GM21619 (cell line): ENCODE data around the gene ELMO3.

Experiments
- ATAC-seq: cut with Tn5 transposase; IDR thresholded peaks from one replicate; pipeline ENCODE4 v1.9.1; 2021; ENCODE audit not compliant: unreplicated experiment

ELMO3 gene

DNA sequence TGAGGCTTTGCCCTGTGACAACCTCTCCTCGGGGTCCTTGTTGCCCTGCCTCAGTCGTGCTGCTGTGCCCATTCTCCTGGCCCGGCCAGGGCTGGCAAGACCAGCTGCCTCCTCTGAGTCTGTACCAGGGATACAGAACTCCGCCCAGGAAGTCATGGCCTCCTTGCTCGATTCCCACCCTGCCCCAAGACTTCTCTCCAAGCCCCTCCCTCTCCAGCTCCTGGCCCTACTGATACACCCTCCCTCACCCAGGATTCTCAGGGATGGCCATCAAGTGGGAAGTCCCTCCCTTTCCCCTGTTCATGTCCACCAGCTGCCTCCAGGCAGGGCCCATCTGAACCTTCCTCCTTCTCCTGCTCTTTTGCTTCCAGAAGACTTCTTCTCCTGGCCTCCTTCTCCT, 16.8 kb downstream of the ELMO3 start:
- ATAC-seq = no peak

DNA sequence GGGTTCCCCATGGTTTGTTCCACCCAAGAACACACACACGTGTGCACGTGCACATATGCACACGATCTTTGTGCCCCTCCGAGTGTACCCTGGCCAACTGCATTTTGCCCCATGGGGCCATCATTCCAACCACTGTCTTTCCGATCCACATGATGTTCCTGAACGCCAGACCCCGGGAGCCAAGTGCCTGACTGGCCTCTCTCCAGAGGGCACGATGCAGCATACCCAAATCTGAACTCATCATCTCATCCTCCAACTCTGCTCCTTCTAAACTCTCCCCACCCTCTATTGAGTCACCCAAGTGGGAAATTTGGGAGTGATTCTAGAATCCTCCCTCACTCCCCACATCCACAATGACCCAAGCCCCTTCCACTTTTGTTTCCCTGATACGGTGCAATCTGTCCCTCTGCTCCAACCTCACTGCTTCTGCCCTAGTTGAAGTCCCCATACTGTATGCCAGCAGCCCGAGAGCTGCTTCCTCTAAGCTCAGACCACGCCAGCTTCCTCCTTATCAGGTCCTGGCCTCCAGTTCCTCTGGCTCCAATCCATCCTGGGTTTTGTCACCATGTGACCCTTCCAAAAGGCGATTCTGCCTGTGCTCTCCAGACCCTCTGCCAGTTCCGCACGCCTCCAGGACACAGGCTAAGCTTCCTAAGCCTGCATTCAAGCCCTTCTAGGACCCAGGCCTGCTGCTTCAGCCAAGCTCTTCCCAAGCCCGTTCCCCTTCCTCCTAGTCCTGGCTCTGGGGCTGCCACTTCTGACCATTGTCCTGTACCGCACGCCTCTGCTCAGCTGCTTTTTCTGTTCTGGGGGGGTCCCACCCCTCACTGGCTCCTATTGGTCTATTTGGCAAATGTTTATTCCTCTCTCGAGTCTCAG, 17.9 kb downstream of the ELMO3 start:
- no peak for ATAC-seq

DNA sequence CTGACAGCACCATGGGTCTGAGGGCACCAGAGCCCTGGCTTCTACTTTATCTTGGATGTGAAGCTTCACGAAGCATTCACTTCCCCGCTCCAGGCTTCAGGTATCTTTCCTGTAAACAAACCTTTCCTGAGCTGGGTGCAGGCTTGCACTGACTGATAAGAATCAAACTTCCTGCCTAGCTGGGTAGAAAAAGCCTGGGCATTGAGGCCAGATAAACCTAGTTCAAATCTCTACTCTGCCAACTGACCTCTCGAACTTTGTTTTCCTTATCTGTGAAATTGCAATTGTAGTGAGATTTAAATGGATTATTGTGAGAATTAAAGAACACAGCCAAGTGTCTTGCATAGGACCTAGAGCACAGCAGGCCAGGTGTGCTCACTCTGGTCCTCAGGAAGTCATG, 25.1 kb downstream of the ELMO3 start:
- ATAC-seq = no peak

DNA sequence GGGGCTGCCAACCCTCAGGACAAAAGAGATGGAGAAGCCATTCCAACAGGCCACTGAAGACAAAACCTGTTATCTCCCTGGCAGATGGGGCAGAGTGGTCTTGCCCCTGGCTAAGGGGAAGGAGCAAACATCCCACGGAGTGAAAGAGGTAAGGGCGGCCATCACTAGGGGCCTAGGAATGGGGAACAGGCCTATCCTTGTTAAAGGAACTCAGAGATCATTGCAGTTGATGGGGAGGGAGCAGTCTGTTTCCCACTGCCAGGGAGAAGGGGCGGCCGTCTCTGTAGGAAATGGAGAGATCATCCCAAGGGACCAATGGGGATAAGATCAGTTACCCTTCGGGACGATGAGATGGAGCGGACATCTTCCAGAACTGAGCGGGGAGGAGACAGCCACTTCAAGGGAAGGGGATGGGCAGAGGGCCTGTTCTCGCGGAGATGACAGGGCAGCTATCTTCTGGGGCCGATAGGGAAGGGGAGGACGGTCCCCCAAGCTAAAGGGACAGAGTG, 27.4 kb downstream of the ELMO3 start:
- no peak for ATAC-seq

DNA sequence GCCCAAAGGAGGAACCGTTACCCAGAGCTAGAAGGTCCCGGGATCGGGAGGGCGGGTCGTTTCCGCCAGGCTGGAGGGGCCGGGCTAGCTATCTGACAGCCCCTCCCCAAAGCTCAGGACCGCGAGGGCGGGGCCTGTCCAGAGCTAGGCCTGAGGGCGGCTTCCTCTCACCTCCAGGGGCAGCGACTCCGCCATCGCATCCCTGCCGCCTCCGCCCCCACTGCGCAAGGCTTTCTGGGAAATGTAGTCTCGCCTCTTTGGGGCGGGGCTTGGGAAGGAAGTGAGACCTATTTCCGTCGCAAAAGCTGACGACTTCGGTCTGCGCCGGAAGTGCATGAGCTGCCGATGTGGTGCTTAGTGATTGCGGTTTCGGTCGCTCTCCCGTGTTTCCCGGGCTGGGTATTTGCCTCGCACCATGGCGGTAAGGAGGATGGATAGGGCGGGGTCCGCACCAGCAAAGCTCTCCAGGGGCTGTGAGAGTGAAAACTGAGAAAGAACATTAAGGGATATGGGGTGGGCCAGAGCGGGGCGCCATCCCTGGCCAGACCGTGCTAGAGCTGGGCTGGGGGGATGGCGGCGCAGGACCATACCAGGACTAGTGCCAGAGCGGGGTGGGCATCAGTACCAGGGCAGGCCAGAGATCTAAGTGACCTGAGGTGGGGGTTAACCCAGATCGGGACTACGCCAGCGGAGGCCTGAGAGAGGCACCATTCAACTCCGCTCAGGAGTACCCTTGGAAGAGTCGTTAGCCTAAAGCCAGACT, 28.1 kb downstream of the ELMO3 start, which contains the start of gene TMEM208:
TSS of gene TMEM208 (plus strand) at position 327 of the 763 bp plus-strand sequence. CDS start at position 416, 89 bp downstream.
- ATAC-seq = peak; percentile 95

DNA sequence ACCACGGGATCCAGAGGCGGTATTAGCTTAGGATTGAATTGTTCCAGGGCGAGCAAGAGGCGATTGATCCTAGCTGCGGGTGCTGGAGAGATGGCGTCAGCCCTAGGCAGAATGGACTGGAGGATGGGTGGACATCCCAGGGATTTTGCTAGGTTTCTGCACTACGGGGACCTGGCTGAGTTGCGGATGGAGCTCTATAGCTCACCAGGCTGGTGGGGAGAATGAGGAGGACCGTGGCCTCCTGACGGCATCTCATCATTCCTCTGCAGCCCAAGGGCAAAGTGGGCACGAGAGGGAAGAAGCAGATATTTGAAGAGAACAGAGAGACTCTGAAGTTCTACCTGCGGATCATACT, 28.6 kb downstream of the ELMO3 start:
- no peak for ATAC-seq

DNA sequence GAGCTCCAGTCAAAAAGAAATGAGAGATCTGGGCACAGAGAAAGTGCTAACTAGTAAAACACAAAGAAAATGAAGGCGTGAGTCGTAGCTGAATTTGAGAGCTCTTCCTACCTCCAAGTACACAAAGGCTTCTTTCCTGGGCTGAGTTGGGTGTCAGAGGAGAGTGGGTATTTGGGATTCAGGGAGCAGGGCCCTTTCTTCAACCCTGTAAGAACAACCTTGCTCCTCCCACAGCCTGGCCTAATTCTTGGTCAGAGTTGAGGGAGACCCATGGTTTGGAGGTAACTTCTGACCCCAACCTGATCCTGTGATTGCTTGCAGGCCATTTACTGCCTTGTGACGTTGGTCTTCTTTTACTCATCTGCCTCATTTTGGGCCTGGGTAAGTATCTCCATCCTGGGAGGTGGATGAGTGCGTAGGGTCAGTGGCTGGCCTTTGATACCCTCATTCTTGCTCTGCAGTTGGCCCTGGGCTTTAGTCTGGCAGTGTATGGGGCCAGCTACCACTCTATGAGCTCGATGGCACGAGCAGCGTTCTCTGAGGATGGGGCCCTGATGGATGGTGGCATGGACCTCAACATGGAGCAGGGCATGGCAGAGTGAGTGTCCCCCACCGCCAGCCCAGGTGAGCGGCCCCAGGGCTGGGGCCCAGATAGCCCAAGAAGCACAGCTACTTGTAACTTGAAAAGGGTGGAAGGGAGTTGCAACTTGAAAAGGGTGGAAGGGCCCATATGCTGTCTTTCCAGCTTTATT, 29.3 kb downstream of the ELMO3 start:
- no peak for ATAC-seq

DNA sequence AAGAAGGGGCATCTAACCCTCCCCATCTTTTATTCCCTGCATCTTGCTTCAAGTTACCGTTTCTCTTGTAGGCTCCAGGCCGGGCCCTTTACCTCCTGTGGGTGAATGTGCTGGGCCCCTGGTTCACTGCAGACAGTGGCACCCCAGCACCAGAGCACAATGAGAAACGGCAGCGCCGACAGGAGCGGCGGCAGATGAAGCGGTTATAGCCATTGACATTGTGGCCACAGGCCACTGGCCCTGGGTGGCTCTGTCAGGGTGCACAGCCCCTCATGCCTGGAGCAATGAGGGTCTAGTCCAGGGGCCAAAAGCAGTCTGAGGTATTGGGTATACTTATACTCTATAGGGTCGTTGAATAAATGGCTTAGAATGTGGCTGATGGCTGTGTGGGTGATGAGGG, 30.0 kb downstream of the ELMO3 start:
- ATAC-seq = no peak

DNA sequence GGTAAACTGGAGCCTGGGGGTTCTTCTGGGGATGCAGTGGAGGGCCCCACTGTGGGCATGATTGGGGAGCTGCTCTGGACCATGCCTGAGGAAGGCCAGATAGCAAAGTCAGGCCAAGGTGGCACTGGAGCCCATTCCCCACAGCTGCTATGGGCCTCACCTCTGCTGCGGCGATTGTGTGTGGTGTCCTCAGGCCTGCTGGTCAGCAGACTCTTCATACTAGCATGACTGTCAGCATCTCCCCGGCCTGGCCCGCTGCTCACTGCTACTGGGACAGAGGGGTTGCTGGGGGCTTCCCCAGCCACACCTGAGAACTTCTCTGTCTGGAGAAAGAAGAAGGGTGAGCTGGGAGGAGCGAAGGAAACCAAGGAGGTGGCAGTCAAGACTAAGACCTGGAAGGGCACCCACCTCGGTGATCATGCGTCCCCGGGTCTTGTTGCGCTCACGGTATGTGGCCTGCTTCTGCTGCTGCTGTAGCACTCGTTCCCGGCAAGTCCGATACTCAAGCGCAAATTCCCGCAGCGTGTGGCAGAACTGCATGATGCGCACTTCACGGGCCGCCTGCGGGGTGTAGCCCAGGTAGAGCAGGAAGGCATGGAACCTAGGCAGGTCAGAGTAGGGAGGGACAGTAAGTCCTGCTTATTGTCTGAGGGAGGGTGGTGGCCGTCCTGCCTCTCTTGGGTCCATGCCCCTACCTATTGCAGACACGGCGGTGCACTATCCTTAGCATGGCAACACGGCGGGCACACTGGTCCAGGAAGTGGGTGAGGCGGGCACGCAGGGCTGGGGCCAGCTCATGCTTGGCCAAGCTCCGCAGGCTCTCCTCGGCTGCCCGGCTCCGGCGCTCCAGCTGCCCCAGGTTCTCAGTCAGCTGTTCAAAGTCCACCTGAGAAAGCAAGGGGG, 31.2 kb downstream of the ELMO3 start:
- ATAC-seq = no peak

DNA sequence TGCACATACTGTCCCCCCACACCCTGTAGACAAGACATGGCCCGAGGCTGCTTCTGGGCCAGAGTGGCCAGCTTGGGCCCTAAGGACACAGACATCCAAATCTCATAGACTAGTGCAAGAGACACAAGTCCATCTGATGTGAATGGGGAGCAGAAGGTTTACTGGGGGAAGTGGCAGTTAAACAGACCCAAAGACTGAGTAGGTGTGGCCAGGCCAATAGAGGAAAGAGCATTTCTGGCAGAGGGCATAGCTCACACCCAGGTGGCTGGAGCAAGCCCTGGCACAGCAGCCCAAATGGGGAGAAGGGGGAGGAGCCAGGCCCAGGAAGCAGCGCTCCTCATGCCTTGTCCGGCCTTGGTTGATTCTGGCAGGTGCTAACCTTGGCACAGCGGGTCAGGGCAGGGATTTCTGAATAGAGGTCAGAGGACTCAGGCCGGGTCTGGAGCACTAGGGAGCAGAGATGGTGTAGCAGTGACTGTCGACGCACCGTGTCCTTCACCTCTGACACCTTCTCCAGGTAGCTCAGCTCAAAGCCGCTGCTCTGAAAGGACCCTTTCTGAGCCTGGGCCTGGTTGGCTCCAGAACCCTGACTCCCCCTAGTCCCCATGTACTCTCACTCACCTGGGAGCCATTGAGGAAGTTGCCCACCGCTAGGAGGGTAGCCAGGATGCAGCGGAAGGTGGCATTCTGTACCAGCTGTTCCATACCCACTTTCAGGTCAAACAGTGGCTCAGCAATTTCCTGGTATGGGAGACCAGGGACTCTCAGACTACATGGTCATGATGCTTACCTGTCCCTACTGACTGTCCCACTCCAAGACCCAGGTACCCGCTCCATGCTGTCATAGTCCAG, 32.1 kb downstream of the ELMO3 start:
- ATAC-seq = no peak

DNA sequence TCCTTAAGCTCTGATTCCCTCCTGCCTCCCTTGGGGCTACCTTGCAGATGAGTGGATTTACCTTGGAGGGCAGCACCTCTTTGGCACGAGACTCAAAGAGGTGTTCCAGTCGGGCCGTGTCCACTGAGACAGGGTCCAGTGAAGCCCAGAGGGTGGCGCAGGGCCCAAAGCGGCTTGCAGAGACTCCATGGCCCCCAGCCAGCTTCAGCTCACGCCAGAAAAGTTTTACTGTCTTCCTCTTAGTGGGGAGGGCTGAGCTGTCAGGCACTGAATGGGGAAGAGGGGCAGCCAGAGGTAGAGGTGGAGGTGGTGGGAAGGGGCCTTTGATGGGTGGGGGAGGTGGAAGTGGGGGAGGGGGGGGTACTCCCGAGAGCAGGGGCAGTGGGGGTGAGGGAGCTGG, 34.7 kb downstream of the ELMO3 start:
- ATAC-seq = no peak

DNA sequence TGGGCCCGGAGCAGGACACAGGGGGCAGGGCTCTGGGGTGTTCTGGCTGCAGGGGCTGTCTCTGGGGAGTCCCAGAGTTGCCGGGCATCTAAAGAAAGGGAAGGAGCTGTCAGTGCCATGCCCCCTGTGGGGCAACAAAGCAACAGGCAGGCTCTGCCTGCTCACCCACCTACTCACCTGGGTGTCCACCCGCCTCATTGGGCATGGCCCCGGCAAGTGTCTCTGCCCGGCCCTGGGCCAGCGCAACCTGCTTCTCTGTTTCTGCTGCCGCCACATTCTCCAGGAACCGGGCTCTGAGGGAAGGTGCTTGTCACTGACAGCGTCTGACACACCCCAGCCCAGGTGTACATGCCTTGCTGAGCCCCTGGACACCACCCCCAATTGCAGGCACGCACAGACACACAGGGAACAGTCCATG, 35.3 kb downstream of the ELMO3 start:
- ATAC-seq = no peak

DNA sequence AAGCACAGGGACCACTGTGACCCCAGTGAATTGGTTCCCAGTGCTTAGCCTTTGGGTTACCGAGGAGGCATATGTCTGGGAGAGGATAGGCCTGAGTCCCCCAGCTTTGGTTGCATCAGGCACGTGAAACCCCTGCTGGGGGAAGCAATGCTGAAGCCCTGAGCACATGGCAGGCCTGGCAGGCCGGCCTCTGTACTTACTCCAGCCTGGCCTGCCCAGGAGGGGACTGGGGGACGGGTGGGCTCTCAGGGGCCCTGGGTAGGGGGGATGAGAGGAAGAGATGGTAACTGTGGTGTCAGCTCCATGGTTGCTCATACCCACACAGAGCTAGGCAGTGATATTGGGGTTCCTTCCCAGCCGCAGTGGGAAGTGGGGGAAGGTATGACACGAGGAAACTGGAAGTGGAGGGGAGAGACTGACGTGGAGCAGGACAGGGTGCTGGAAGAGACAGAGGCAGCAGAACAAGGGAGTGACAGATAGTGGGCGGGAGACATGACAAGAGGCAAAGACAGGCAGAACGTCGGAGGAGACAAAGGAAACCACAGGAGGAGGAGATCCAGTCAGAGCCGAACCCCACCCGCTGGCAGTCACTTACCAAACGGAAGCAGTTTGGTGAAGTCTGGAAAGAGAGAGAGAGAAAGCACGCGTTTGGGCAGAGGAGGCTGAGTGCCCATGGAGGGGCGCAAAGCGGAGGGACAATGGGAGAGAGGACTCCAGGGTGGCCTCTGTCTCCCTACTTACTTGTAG, 37.1 kb downstream of the ELMO3 start:
- ATAC-seq = no peak

DNA sequence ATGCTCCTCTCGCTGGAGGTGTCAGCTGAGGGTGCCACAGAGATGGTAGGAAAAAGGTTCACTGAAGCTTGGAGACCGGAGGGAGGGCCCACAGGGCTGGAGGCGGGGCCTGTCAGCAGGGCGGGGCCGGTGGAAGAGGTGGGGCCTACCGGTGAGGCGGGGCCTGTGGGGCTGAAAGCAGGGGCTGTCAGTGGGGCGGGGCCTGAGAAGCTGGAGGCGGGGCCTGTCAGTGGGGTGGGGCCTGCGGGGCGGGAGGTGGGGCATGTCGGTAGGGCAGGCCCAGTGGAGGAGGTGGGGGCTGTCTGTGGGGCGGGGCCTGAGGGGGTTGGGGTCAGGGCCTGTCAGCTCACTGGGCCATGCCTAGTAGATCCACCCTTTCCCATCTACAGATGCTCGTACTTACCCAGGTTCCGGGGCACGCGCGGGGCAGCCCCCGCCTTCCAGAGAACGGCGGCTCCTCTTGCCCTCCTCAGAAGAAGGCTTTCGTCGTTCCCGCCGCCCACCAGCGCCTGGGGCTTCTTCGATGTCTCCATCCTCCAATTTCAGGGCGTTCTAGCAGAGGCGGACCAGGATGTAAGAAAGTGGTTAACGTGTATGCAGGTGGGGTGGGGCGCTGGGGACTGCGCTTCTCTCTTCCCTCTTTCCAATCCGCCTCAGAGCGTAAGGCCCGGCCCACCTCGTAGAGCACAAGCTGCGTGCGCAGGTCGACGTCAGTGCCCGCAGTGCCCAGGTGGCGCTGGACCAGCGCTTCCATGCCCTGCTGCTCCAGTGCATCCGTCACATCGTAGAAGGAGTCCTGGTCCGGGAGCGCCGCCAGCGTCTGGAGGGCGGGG, 37.8 kb downstream of the ELMO3 start:
- ATAC-seq = no peak

DNA sequence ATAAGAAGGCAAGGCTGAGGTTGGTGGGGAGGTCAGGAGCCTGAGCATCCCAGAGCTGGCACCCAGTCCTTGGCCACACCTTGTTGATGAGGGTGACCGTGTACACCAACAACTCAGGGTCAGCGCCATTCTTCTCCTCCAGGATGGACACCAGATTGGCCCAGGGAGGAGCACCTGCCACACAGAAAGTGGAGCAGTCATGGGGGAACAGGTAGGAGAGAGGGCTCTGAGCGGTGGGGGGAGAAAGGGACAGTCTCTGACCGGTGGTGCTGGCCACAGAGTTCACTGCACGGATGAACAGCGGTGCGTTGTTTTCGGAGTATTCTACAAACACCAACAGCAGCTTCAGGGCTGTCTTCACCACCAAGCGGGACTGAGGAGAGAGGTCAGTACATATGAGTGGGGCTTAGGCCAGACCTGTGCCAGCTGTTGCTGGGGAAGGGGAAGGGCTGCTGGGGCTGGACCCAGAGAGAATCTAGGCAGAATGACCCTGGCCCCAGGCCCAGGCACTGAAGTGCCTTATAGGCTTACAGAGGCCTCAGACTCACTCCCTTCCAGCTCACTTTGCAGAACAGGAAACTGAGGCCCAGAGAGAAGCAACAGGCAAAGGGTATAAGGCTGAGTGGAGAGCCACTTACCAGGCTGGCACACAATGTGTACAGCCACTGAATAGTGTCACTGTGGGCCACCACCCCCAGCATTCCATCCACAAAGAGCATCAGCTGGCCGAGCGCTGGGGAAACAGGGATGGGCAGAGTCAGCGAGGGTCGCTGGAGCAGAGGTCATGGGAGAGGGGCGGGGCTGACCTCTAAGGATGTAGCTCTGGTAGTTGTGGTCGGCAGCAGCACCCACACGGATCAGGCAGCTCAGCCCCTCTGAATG, 38.7 kb downstream of the ELMO3 start:
- ATAC-seq = no peak

DNA sequence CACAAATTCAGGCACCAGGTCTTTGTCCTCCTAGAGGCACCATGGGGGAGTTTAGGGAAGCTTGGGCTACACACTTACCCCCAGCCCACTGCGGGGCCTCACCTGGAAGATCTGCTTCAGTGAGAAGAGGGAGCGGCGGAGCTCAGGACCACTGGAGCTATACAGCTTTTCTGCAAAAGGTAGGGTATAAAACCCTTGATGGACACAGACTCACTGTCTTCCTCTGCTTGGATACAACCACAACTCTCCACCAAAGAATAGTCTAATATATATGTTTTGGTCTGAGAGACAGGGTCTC, 39.3 kb downstream of the ELMO3 start:
- no peak for ATAC-seq
